ENCODE measurements around the gene GFRA3.
"Not testable (repeated sequence)": the region's sequence is repeated elsewhere in the genome, so short reads cannot be mapped to it uniquely, and the experiment has no call there.

GFRA3 gene, protein sequence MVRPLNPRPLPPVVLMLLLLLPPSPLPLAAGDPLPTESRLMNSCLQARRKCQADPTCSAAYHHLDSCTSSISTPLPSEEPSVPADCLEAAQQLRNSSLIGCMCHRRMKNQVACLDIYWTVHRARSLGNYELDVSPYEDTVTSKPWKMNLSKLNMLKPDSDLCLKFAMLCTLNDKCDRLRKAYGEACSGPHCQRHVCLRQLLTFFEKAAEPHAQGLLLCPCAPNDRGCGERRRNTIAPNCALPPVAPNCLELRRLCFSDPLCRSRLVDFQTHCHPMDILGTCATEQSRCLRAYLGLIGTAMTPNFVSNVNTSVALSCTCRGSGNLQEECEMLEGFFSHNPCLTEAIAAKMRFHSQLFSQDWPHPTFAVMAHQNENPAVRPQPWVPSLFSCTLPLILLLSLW

DNA sequence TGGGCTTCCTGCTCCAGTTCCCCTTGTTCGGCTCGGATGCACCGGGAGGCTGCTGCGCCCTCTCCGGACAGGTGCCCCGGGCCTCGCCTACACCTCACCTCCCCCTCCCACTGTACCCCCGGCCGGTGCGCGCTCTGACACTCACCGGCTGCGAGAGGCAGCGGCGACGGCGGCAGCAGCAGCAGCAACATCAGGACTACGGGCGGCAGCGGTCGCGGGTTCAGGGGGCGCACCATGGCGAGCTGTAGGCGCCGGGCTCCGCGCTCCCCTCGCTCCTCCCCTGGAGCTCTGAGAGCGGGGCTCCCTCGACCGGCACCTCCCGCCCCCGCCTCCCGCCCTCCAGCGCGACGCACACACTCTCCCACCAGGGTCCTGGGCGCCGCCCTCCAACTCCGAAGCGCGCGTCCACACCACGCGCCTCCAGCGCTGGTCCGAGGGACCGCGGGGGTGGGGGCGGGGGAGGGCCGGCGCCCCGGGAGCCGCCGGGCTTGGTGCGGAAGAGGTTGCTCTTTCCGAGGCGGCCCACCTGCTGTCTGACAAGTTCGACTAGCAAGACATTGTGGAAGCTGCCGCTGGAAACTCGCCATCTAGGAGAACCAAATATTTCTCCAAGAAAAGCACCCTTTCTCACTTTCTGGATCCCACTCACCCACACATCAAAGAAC lies at the start of gene GFRA3:
TSS of gene GFRA3 (minus strand) at position 433 of the 665 bp plus-strand sequence. CDS start at position 236, 197 bp downstream.
- DNase-seq = no peak

DNA sequence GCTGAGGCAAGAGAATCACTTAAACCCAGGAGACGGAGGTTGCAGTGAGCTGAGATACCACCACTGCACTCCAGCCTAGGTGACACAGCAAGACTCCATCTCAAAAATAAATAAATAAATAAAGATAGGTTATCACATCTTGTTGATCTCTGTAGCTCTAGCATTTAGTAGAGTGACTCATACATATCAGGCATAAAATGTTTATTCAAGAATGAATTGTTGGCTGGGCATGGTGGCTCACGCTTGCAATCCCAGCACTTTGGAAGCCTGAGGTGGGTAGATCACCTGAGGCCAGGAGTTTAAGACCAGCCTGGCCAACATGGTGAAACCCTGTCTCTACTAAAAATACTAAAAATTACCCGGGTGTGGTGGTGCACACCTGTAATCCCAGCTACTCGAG lies 43.8 kb upstream of the GFRA3 start:
- not testable (repeated sequence) for DNase-seq

DNA sequence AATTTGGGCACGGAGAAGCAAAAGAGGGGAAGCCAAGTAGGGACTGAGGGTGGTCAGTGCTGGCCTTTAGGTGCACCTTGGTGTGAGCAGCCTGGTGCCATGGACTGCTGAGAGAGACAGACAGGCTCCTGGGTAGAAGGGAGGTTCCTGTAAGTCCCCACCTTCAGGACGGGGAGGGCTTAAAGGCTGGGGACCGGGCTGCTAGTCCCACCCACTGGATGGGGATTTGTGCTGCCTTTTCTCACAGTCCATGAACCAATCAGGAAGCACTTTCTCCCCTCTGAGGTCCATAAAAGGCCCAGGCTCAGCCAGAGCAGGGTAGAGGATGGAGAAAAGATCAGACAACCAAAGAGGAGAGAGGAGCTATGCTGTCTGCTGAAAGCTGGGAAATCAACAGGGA lies 41.9 kb upstream of the GFRA3 start:
- DNase-seq = no peak

DNA sequence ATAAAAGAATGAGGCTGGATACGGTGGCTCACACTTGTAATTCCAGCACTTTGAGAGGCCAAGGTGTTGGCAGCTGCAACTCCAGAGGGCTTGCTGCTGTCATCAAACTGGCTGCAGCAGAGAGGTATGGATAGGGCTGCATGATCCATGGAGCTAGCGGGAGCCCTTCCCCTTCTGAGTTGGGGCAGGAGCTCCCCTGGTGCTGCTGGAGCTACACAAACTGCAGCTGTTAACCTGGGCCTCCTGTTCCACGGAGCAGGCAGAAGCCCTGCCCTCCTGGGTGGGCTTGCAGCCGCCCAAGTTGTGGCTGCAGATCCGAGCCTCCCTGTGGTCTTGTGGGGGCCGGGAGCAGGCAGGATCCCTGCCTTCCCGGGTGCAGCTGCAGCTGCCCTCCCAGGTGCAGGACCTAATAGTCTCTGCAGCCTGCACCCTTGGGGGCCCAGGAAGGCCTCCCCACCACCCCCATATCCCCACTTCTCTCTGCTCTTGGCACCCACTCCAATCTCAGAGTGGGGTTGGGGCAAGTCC lies 41.4 kb upstream of the GFRA3 start:
- DNase-seq = no peak

DNA sequence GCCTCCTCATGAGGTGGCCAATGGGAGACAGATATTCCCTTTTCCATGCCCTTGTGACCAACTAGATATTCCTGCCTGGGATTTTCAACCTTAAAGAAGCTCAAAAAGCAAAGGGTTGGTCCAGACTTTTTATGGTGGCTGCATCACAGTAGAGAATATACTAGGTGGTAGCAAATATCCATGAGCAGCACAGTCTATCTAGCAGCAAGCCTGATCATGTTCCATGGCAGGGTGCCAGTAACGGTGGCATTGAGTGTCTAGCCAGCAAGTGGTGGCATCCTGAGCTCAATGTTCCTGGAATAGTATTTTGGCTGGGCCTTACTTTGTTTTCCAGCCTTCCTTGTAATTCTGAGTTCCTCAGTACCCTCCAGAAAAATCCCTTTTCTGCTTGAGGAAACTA lies 31.4 kb upstream of the GFRA3 start:
- no peak for DNase-seq

DNA sequence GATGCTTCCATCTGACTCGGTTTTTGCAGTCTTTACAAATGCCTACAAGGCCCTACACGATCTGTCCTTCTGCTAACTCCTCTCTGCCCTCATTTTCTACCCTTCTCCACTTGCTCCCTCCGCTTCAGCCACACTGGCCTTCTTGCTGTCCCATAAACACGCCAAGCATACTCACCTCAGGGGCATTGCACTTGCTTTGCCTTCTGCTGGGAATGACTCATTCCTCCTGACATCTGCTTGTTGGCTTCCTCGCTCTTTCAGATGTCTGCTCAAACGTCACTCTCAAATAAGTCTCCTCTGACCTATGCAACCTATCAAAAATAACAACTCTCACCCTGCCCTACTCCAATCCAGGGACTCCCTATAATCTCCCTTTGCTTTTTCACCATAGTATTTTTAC lies 29.0 kb upstream of the GFRA3 start:
- no peak for DNase-seq

DNA sequence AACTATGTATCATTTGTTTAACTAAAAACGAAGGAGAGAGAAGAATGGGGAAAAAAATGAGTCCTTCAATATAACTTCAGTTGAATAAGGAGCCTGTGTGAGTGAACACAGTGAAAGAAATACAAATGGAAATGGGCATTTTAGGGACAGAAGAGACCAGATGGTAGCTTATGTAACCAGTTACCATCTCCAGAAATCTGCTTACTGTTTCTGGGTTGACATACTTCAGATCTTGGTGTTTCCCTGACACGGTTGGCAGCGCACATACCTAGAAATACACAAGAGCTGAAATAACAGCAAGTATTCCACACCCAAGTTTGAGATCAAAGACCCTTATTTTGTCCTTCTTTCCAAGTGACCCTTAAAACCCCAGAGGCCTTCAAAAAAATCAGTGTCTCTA lies 14.9 kb upstream of the GFRA3 start:
- DNase-seq = no peak

DNA sequence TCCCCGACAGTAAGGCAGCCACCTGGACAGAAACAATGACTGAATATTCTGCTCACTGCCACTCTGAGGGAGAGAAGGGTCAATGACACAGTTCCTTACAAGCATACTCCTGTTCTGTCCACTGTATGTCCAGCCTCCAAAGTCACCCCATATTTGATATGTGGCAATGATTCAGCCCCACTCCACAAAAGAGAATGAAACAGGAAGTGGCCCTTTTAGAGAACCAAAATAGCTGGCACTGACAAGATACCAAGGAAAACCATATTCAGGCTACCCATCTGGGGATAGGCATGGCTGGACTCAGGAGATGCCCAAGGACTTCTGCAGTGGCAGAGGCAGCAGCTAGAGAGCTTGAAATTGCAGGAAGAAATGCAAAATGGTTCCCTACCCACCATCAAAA lies 12.8 kb upstream of the GFRA3 start:
- no peak for DNase-seq

DNA sequence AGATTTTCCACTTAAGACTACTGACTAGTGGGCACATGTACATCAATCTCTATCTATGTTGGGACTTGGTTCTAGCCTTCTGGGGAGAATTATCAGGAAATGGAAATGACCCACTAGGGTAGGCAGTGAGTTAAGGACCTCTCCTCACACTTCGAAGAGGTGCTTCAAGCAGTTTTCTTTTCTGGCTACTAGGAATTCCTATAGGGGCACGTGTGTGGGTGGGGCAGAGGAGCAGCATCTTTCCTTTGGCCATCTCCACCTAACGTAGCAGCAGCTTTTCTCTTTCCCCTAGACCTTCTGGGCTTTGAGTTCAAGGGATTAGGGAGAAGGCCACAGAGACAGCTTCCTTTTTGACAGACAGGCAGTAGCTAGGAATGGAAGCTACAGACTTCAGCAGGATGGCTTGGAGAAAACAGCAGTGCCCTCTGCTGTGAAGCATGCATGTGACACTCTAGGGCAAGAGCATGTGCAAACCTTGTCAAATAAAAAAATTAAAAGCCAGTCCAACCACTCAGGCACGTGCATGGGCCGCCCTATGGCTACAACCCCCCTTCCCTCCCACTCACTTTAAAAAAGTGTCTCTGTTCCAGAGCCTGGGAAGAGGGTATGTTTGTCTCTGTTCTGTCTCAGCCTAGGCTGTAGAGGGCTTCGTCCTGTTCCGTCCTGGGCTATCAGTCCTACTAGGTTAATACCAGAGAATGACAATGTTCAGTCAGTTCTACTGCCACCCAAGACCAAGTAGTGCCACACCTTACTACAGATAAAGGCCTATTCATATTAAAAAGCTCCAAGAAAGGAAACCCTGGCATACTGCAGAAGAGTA lies 8.7 kb upstream of the GFRA3 start:
- DNase-seq = no peak

DNA sequence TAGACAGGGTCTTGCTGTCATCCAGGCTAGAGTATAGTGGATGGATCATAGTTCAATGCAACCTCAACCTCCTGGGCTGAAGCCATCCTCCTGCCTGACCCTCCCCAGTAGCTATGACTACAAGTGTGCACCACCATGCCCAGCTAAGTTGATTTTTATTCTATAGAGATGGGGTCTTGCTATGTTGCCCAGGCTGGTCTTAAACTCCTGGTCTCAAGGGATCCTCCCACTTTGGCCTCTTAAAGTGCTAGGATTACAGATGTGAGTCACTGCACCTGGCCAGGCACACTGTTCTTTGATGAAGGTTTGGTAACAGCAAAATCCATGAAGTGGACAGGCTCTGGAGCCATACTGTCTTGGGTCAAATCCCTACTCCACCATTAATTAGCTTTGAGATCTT lies 6.5 kb upstream of the GFRA3 start:
- DNase-seq = no peak

DNA sequence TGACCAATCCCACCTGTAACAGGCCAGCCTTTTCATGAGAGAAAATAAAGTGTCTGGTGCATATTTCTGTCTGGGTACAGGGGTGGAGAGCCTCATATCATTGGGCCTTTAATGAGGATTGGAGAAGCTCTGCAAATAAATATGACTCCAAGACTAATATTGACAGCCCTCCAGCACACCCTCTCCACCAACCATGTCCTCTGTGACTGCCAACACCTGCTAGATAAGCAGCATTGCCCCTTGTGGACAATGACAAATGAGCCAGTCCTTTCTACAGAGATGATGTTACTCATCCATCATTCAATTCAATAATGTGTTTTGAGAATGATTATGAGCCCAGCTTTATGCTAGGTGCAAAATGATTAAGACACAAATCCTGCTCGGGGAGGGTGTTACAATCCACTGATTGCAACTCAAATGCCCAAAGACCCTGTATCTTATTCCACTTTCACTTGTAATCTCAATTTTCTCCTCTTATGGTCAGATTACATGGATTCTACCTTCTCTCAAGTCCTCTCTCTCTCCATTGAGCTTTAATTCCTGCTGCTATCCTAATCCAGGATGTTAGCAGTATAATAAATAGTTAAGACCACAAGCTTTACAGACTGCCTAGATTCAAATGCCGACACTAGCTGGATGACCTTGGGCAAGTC lies 2.1 kb upstream of the GFRA3 start:
- DNase-seq = no peak

DNA sequence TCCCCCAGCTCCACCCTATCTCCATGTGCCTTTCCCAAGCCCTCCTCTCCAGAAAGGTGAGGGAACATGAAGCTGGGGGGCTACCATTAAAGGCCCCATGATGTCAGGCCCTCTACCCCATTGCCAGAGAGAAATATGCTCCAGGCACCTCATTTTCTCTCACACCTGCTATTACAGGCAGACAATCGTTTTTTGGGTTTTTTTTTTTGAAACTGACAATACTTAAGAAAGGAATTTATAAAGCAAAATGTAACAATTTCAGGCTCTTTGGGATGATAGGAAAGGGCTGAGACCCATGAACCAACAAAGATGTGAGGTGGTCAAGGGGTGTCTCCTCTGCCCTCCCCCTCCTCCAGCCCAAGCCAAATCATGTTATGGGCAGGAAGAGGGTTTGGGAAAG lies 1.5 kb upstream of the GFRA3 start:
- no peak for DNase-seq

DNA sequence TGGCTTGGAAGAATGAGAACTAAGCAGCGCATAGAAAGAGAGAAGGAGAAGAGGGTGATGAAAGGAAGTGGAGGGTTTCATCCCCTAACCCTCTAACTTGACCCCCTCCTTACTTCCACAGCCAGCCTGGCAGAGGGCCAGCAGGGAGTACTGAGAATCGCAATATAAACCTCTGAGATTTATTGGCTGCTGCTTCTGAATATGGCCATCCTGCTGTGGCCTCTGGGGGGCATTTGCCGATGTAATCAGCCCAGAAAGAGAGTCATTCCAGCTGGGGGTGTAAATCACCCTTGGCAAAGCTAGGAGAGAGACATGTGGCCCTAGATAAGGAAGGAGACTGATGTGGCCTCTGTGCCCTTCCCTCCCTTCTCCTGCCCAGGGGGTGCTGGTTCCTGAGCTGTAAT lies 960 bp upstream of the GFRA3 start:
- no peak for DNase-seq

DNA sequence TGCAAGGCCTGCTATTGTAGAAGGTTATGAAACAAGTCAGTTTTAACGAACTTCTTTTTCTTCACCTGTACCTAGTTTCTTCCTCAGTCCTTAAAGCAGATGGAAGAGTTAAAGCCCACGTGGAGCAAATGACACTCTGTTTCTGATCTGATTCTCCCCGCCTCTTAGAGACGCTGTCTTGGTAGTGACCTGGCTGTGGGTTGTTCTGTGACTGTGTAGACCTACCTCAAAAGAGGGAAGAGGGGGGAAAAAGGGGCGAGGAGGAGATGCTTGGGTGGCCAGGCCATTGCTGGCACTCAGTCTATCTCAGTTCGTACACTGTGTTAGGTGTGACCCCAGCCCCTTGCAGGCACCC lies 610 bp downstream of the GFRA3 start:
- no peak for DNase-seq

DNA sequence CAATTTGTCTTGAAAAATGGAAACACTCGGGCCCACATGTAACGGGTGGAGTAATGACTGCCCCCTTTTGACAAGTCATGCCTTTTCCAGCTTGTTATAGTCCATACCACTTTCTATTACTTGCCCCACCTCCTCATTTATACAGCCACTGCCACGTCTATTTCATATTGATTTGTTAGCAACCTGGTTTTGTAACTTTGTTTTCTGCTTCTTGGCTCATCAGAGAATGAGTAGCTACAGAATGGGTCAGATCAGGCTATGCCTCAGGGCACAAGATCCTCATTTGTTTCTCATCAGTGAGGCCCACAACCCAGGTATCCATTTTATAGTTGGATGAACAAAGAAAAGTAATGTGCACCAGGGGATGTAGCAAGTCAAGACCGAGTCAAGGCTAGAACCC lies 1.7 kb downstream of the GFRA3 start:
- no peak for DNase-seq

DNA sequence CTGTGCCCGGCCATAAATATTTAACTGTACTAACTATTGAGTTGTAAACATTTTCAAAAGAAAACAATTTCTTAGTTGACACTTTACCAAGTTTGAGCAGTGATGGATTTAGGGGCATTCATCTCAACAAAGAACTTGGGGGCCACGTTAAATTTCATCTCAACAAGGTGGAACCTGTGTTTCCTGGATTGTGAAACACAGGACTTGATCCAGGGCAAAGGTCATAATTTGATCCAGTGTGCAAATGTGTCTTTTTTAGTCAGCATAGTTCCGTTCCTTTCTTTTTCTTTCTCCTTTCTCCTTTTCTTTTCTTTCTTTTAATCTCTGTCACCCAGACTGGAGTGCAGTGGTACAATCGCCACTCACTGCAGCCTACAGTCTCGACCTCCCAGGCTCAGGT lies 3.1 kb downstream of the GFRA3 start:
- no peak for DNase-seq

DNA sequence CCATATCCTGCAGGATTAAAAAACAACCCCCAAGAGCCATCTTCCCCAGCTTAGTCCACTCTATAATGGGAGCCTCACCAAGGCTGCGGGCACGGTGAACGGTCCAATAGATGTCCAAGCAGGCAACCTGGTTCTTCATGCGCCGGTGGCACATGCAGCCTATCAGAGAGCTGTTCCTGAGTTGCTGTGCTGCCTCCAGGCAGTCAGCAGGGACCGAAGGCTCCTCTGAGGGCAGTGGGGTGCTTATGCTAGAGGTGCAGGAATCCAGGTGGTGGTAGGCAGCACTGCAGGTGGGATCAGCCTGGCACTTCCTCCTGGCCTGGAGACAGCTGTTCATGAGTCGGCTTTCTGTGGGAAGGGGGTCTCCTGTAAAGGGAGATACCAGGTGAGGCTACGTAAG lies 10.2 kb downstream of the GFRA3 start:
- DNase-seq = no peak

DNA sequence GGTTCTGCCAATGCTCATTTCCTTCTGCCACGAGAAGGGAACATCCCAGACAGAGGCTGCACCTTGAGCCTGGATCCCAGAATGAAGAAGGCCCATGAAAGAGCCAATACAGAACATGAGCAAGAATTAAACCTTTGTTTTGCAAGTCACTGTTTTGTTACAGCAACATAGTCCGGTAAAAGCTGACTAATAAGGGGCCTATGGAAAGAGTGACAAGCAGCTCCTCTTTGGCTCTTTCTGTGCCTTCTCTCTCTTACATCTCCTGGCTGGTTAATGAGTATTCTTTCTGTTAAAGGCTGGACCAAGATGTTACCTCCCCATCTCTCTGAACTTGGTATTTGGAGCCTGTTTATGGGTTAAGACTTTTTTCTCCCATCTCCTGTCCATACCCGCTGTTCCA lies 10.8 kb downstream of the GFRA3 start:
- no peak for DNase-seq

DNA sequence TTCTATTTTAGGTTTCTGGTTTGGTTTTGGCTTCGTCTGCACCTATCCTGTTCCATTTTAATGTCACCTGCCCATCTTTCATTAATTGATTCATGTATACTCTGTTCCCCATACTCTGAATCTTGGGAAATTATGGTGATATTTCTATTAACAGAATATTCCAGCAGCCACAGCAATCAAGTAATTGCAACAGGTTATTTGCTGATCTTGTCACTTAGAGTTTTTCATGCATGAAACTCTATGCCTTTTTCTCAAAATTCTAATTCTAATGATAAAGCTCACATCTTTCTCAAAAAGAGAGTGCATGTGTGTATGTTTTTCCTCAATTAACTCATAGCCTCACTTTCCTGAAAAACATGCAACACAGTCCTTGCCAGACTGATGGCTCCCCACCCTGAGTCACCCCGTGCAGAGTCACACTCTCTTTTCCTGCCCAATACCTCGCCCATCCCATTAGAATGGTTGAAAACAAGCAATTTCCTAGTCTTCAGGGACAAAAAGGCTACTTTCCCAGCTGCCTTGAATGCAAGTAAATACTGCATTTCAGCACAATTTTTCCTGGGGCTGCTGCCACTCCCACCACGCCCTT lies 15.6 kb downstream of the GFRA3 start:
- no peak for DNase-seq

DNA sequence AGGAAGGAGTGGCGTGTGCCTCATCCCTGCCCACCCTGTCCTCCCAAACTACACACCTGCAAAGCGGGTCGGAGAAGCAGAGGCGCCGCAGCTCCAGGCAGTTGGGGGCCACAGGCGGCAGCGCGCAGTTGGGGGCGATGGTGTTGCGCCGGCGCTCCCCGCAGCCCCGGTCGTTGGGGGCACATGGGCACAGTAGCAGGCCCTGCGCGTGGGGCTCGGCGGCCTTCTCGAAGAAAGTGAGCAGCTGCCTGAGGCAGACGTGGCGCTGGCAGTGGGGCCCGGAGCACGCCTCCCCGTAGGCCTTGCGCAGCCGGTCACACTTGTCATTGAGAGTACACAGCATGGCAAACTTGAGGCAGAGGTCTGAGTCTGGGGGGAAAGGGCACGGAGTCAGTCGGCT lies 16.8 kb downstream of the GFRA3 start:
- no peak for DNase-seq

DNA sequence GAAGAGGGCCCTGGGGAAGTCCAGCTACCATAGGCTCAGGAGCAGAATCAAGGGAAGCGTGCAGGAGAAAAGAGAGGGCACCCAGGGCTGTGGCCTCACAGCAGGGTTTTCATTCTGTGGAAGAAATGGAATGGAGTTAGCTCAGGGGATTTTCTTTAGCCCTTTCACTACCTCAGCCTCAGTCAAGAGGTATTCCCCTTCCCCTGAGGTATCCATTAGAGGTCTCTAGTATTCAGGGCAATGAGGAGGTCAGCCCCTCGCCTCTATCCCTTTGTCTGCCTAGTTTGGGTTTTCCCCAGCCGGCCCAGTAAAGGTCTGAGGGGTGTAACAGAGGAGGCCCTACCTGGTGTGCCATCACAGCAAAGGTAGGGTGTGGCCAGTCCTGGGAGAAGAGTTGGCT lies 21.5 kb downstream of the GFRA3 start:
- no peak for DNase-seq

DNA sequence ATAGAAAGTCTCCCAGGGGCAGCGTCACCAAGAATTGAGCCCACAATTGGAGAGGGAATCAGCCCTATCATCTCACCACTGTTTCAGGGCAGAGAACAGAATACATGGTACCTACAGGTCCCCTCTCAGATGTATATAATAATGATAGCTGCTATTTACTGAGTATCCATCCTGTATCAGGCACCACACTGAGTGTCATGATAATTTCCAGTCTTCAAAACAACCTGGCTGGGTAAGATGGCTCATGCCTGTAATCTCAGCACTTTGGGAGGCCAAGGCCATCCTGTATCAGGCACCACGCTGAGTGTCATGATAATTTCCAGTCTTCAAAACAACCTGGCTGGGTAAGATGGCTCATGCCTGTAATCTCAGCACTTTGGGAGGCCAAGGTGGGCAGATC lies 26.6 kb downstream of the GFRA3 start:
- not testable (repeated sequence) for DNase-seq

DNA sequence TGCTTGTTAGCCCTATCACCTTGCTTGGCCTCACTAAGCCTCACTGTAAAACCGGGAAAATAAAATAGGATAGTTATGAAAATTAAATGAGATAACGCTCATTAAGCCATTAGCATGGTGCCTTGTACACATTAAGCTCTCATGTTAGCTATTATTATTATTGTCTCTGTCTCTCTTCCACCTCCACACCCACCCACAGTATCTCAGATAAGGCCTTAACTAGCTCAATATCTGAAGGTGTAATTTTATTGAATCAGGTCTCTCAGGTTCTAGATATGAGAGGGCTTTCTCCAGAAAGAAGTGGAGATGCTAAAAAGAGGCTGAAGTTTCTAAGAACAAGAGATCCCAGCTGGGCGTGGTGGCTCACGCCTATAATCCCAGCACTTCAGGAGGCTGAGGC lies 27.6 kb downstream of the GFRA3 start:
- no peak for DNase-seq

Measured in CD4-positive, alpha-beta T cell treated with Interleukin-10 for 1 hour (primary cell).